Panc1 (cell line): ENCODE measurements around the gene SNTG2. TPM values are rescaled to one million over a fixed set of nuclear protein-coding genes. Genes with fewer than 3 reads are reported as not detected.
"Not testable (repeated sequence)": the region's sequence is repeated elsewhere in the genome, so short reads cannot be mapped to it uniquely, and the experiment has no call there.

Experiments used
- ATAC-seq: fragments of 200-7000 bp; cut with Tn5 transposase; 2 replicates; pipeline ENCODE4 v1.9.1; 2020; ENCODE audit warnings: mild to moderate bottlenecking, moderate library complexity
- BruUV-seq: library from RNA; stranded (reverse); fragments of 400-500 nt; replicated peaks from 2 replicates; lab custom pipeline; 2021; lab: Mats Ljungman, UMichigan
- CTCF ChIA-PET: fragments of 300-600 bp; sonication (Branson Sonifier 250); formaldehyde crosslinking; loops from one replicate; lab custom pipeline; 2022; ENCODE audit warnings: antibody characterized with exemption; lab: Charles Lee
- POLR2A ChIA-PET: fragments of 300-600 bp; sonication (Branson Sonifier 250); formaldehyde crosslinking; loops from one replicate; lab custom pipeline; 2022; ENCODE audit warnings: antibody characterized with exemption; lab: Charles Lee
- DNase-seq: peaks from one replicate; pipeline ENCODE4 v3.0.0-alpha.2; 2010; ENCODE audit warnings: low read depth, low spot score
- H3K27ac ChIP-seq: 2 replicates; pipeline ENCODE4 v1.5.1; 2011; ENCODE audit warnings: mild to moderate bottlenecking, low read length, inconsistent platforms
- H3K27me3 ChIP-seq: fragments of 200-500 bp; sonication (Bioruptor generic); 2 replicates; pipeline ENCODE4 v1.6.0; 2014; ENCODE audit warnings: low read length, inconsistent platforms; ENCODE audit not compliant: control insufficient read depth, insufficient read depth
- H3K36me3 ChIP-seq: fragments of 200-500 bp; sonication (Bioruptor generic); 2 replicates; pipeline ENCODE4 v1.5.1; 2014; ENCODE audit warnings: inconsistent platforms, mild to moderate bottlenecking, low read length, moderate library complexity; ENCODE audit not compliant: control insufficient read depth, insufficient read depth
- H3K4me1 ChIP-seq: 2 replicates; pipeline ENCODE4 v1.5.1; 2011; ENCODE audit warnings: inconsistent platforms, mild to moderate bottlenecking, low read length, moderate library complexity; ENCODE audit not compliant: control insufficient read depth, insufficient read depth
- H3K4me3 ChIP-seq, 2 experiments: 2 replicates each; pipeline ENCODE4 v1.5.1; 2011 to 2012; ENCODE audit warnings: low read depth in 2 of 2, low read length in 2 of 2, mild to moderate bottlenecking in 2 of 2, inconsistent platforms in 1 of 2, moderate library complexity in 1 of 2
- H3K9me3 ChIP-seq: fragments of 200-500 bp; sonication (Bioruptor generic); 2 replicates; pipeline ENCODE4 v1.5.1; 2014; ENCODE audit warnings: low read depth, mild to moderate bottlenecking, inconsistent platforms, low read length, moderate library complexity; ENCODE audit not compliant: control insufficient read depth, insufficient read depth
- CTCF ChIP-seq: fragments of 450-650 bp; IDR thresholded peaks from 2 replicates; pipeline ENCODE4 v1.5.1; 2017; ENCODE audit warnings: mild to moderate bottlenecking
- POLR2AphosphoS5 ChIP-seq: IDR thresholded peaks from 2 replicates; pipeline ENCODE4 v1.6.1; 2012; ENCODE audit warnings: mild to moderate bottlenecking, low read depth, low read length, moderate library complexity
- SIN3A ChIP-seq: IDR thresholded peaks from 2 replicates; pipeline ENCODE4 v1.6.1; 2012; ENCODE audit warnings: low read depth, mild to moderate bottlenecking, low read length, moderate library complexity, borderline replicate concordance; ENCODE audit not compliant: insufficient read depth
- TCF7L2 ChIP-seq: IDR thresholded peaks from 2 replicates; pipeline ENCODE4 v1.6.1; 2011; ENCODE audit warnings: mild to moderate bottlenecking, low read depth, low read length, inconsistent platforms
- in situ Hi-C: cut with HindIII; loops from 2 replicates; pipeline ENCODE4 v1.10.0; 2016; ENCODE audit warnings: low sequenced_read_pairs, low pct_unique_long_range_greater_than_20kb
- intact Hi-C: fragments of 100-400 bp; cut with micrococcal nuclease; formaldehyde crosslinking; loops from one replicate; pipeline ENCODE4 v1.10.0; 2022; ENCODE audit not compliant: unreplicated experiment
- total RNA-seq: library from RNA; stranded (reverse); gene quantifications from one replicate; pipeline ENCODE4 v1.2.1, GENCODE V29; 2021; ENCODE audit not compliant: unreplicated experiment
- TF ChIP-seq, protein P1 (sequence below), 2 experiments: IDR thresholded peaks; 2 replicates each; pipeline ENCODE4 v1.6.1; 2011 to 2012; ENCODE audit warnings: low read depth in 2 of 2, control low read depth in 1 of 2, low read length in 1 of 2, mild to moderate bottlenecking in 1 of 2, moderate library complexity in 1 of 2; ENCODE audit not compliant: insufficient read depth in 1 of 2

The SNTG2 gene
- total RNA-seq, 1 experiment from 2014 or later = not detected

- no peak for DNase-seq
- no peak overlapping the region for H3K4me3 ChIP-seq
- H3K27me3 ChIP-seq = no peaks in the 10 kb centered on the region
- no peak overlapping the region for H3K27ac ChIP-seq
- intact Hi-C loops (no loop called here), in situ Hi-C loops (no loop called here)
- POLR2A ChIA-PET = no interaction called here
- no peaks in the 10 kb centered on the region for H3K36me3 ChIP-seq
- CTCF ChIA-PET = no interaction called here
- H3K9me3 ChIP-seq = no peaks in the 10 kb centered on the region
- no peaks in the 10 kb centered on the region for H3K4me1 ChIP-seq
- BruUV-seq = no TSS peak
- ATAC-seq = no peak
- TF ChIP-seq POLR2AphosphoS5 = no peak
- TF ChIP-seq, protein P1, sequence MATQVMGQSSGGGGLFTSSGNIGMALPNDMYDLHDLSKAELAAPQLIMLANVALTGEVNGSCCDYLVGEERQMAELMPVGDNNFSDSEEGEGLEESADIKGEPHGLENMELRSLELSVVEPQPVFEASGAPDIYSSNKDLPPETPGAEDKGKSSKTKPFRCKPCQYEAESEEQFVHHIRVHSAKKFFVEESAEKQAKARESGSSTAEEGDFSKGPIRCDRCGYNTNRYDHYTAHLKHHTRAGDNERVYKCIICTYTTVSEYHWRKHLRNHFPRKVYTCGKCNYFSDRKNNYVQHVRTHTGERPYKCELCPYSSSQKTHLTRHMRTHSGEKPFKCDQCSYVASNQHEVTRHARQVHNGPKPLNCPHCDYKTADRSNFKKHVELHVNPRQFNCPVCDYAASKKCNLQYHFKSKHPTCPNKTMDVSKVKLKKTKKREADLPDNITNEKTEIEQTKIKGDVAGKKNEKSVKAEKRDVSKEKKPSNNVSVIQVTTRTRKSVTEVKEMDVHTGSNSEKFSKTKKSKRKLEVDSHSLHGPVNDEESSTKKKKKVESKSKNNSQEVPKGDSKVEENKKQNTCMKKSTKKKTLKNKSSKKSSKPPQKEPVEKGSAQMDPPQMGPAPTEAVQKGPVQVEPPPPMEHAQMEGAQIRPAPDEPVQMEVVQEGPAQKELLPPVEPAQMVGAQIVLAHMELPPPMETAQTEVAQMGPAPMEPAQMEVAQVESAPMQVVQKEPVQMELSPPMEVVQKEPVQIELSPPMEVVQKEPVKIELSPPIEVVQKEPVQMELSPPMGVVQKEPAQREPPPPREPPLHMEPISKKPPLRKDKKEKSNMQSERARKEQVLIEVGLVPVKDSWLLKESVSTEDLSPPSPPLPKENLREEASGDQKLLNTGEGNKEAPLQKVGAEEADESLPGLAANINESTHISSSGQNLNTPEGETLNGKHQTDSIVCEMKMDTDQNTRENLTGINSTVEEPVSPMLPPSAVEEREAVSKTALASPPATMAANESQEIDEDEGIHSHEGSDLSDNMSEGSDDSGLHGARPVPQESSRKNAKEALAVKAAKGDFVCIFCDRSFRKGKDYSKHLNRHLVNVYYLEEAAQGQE (IDR thresholded peaks at IDR 0.05; ENCODE audit: insufficient read depth in 1 of 2, low read depth in 2 of 2, low read length in 1 of 2) = no peak
- TF ChIP-seq CTCF = no peak
- TF ChIP-seq SIN3A = no peak
- no peak for TF ChIP-seq TCF7L2
These were observed 428.0 kb downstream of the SNTG2 start for GRCh38 chr2:1378456-1379150.

- ChIA-PET POLR2A (no interaction called here), CTCF (no interaction called here)
- intact Hi-C loops = no loop called here
- no peaks in the 10 kb centered on the region for H3K4me1 ChIP-seq
- no peaks in the 10 kb centered on the region for H3K9me3 ChIP-seq
- DNase-seq (no peak), ATAC-seq (no peak)
- H3K27ac ChIP-seq = no peak overlapping the region
- BruUV-seq = no TSS peak
- in situ Hi-C loops = no loop called here
- TF ChIP-seq SIN3A = no peak
- no peak for TF ChIP-seq TCF7L2
- no peak for TF ChIP-seq CTCF
- no peak for TF ChIP-seq POLR2AphosphoS5
- TF ChIP-seq, protein P1 (IDR thresholded peaks at IDR 0.05; ENCODE audit: insufficient read depth in 1 of 2, low read depth in 2 of 2, low read length in 1 of 2) = no peak
- no peaks in the 10 kb centered on the region for H3K27me3 ChIP-seq
- H3K36me3 ChIP-seq = no peaks in the 10 kb centered on the region
- no peak overlapping the region for H3K4me3 ChIP-seq
These were observed 431.0 kb downstream of the SNTG2 start for GRCh38 chr2:1381644-1382043.

GRCh38 chr2:1387954-1388725, 437.5 kb downstream of the SNTG2 start:
- DNase-seq, H3K27me3 ChIP-seq, CTCF ChIA-PET, H3K36me3 ChIP-seq, H3K9me3 ChIP-seq, intact Hi-C loops, H3K27ac ChIP-seq, in situ Hi-C loops, BruUV-seq, ATAC-seq, H3K4me1 ChIP-seq, POLR2A ChIA-PET: not testable (repeated sequence)
- peak overlapping the region in 1 of 2 experiments; percentile 11; a peak in 1 of 4 replicates for H3K4me3 ChIP-seq
